22Rv1 (cell line): ENCODE results near the gene POLN.
"Not testable (repeated sequence)": the region's sequence is repeated elsewhere in the genome, so short reads cannot be mapped to it uniquely, and the experiment has no call there.

Source experiments
- H3K27ac ChIP-seq: fragments of 450-650 bp; 2 replicates; pipeline ENCODE4 v1.5.1; 2017
- CTCF ChIP-seq: fragments of 450-650 bp; IDR thresholded peaks from 2 replicates; pipeline ENCODE4 v1.5.1; 2017; ENCODE audit warnings: mild to moderate bottlenecking
- ZFX ChIP-seq: fragments of 450-650 bp; IDR thresholded peaks from 2 replicates; pipeline ENCODE4 v1.6.1; 2017; ENCODE audit warnings: antibody characterized with exemption, borderline replicate concordance

The POLN gene

GRCh38 chr4:2236944-2237666 is 4.8 kb downstream of the POLN start:
- TF ChIP-seq CTCF: no peak
- no peak for TF ChIP-seq ZFX
- no peak overlapping the region for H3K27ac ChIP-seq

DNA sequence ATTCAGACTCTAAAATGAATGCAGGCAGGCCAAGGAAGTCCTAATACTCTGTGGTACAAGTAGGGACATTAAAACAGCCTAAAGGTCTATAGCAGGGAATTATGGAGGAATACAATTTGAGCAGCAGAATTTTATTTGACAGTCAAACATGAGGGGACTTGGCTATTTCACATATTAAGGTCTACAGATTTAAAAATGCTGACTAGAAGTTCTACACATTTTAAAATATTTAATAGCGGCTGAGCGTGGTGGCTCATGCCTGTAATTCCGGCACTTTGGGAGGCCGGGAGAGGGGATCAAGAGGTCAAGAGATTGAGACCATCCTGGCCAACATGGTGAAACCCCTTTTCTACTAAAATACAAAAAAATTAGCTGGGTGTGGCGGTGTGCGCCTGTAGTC is 10.8 kb downstream of the POLN start:
- TF ChIP-seq ZFX: no peak
- TF ChIP-seq CTCF: no peak
- no peak overlapping the region for H3K27ac ChIP-seq

GRCh38 chr4:2226261-2226660 is 15.7 kb downstream of the POLN start:
- H3K27ac ChIP-seq: no peak overlapping the region
- TF ChIP-seq CTCF (no peak), ZFX (no peak)

DNA sequence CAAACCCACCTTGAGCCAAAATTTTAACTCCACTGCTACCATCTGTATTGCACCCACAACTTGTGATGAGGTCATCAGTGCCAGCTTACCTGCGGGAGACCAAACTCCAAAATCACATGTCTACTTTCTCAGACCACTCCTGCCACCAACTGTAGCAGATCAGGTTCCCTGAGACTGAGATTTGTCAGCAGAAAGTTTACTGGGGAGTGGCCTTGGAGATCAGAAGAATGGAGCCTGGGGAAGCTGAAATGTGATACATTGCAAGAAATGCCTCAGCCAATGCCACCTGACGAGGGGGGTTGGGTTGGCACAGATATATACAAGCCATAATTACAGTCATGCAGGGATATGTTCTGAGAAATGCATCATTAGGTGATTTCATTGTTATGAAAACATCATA is 19.1 kb downstream of the POLN start:
- TF ChIP-seq CTCF (no peak), ZFX (no peak)
- H3K27ac ChIP-seq: peak overlapping the region; percentile 60

DNA sequence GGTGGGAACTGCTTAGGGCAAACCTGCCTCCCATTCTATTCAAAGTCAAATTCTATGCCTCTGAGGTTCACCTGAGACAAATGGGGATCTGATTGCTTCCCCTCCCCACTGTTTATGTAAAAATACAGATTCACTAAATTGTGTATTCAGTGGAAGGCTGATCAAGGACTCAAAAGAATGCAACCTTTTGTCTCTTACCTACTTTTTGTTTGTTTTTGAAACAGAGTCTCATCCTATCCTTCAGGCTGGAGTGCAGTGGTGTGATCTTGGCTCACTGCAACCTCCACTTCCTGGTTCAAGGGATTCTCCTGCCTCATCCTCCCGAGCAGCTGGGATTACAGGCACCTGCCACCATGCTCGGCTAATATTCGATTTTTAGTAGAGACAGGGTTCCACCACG is 20.5 kb downstream of the POLN start:
- not testable (repeated sequence) for H3K27ac ChIP-seq

GRCh38 chr4:2220016-2220630 is 21.8 kb downstream of the POLN start:
- H3K27ac ChIP-seq: no peak overlapping the region
- no peak for TF ChIP-seq ZFX
- peak; percentile 92 for TF ChIP-seq CTCF

- no peak overlapping the region for H3K27ac ChIP-seq
- TF ChIP-seq CTCF (no peak), ZFX (no peak)
These were observed 22.6 kb downstream of the POLN start for GRCh38 chr4:2219233-2219760.
